Urinary bladder (tissue), 4 donors: ENCODE measurements around the gene PCNT. TPM values are rescaled to one million over a fixed set of nuclear protein-coding genes. Genes with fewer than 3 reads are reported as not detected.
"Not testable (repeated sequence)": the region's sequence is repeated elsewhere in the genome, so short reads cannot be mapped to it uniquely, and the experiment has no call there.

Experiments used
- DNase-seq: peaks from one replicate; pipeline ENCODE4 v3.0.0-alpha.2; 2015; ENCODE audit errors: extremely low spot score
- H3K27ac ChIP-seq: one replicate; pipeline ENCODE4 v1.5.1; 2013; ENCODE audit warnings: low read depth, mild to moderate bottlenecking, moderate library complexity
- H3K36me3 ChIP-seq: one replicate; pipeline ENCODE4 v1.6.1; 2013; ENCODE audit warnings: mild to moderate bottlenecking, moderate library complexity; ENCODE audit not compliant: insufficient read depth
- H3K4me1 ChIP-seq: one replicate; pipeline ENCODE4 v1.6.1; 2013; ENCODE audit warnings: mild to moderate bottlenecking, moderate library complexity; ENCODE audit not compliant: insufficient read depth
- H3K4me3 ChIP-seq: one replicate; pipeline ENCODE4 v1.5.1; 2013; ENCODE audit warnings: low read depth, low read length
- WGBS: extraction: QIAGEN DNeasy Blood & Tissue Kit; methylation state at CpG from one replicate; pipeline ENCODE4 v1.1.7; 2013; 5-methylcytosine and 5-hydroxymethylcytosine counted together
- polyA plus RNA-seq: library from polyadenylated mRNA; stranded (reverse); fragments of 200-250 nt; gene quantifications from one replicate; pipeline ENCODE4 v1.2.3, GENCODE V29; 2013
- total RNA-seq: library from RNA; depleted of rRNA; stranded (reverse); fragments of >200 nt; gene quantifications from one replicate; pipeline ENCODE4 v1.2.3, GENCODE V29; 2014
- donor health status: healthy with polysubstance abuse.
- donor health status: healthy.

Gene PCNT
- total and polyA plus RNA-seq, 2 donors, result 15.7 to 22.4 TPM

DNA sequence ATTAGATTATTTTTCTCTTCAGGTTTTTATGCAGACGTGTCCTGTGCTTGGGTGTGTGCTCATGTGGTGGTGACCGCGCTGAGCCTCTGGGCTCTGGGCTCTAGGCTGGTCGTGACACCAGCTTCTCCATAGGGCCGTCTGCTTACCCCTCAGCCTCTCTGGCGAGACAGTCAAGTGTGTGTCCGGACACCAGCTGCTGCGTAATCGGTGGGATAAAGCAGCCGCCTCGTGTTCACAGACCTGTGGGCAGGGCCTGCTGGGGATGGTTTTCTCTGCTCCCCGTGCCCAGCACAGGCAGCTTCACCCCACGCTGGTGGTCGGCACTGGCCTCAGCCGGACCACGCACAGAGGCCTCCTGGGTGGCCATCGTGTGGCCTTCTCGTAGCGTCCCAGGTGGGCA, 101.1 kb downstream of the PCNT start:
- no peaks in the 10 kb centered on the region for H3K4me1 ChIP-seq
- H3K36me3 ChIP-seq, result no peaks in the 10 kb centered on the region
- no peak for DNase-seq
- no peak overlapping the region for H3K4me3 ChIP-seq
- H3K27ac ChIP-seq, result no peak overlapping the region
- WGBS, result 90% methylated on average over 19 of the region's 19 CpGs

DNA sequence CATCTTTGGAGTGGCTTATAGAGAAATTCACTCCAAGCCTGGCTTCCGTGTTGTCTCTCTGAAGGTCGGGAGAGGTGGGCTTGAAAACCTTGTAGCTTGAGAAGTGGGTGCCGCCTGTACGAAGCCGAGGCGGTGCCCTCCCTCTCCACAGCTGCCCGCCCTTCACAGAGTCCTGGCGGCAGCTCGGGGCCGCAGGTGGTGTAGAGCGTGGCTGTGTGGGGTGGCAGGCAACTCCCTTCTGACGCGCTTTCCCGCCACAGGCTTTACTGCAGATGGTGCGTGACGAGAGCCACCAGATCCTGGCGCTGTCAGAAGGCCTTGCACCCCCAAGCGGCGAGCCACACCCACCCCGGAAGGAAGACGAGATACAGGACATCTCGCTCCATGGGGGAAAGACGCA, 101.6 kb downstream of the PCNT start:
- 90% methylated on average over 23 of the region's 23 CpGs for WGBS
- H3K4me3 ChIP-seq, result no peak overlapping the region
- no peak overlapping the region for H3K27ac ChIP-seq
- DNase-seq, result no peak
- H3K4me1 ChIP-seq, result no peaks in the 10 kb centered on the region
- H3K36me3 ChIP-seq, result no peaks in the 10 kb centered on the region

DNA sequence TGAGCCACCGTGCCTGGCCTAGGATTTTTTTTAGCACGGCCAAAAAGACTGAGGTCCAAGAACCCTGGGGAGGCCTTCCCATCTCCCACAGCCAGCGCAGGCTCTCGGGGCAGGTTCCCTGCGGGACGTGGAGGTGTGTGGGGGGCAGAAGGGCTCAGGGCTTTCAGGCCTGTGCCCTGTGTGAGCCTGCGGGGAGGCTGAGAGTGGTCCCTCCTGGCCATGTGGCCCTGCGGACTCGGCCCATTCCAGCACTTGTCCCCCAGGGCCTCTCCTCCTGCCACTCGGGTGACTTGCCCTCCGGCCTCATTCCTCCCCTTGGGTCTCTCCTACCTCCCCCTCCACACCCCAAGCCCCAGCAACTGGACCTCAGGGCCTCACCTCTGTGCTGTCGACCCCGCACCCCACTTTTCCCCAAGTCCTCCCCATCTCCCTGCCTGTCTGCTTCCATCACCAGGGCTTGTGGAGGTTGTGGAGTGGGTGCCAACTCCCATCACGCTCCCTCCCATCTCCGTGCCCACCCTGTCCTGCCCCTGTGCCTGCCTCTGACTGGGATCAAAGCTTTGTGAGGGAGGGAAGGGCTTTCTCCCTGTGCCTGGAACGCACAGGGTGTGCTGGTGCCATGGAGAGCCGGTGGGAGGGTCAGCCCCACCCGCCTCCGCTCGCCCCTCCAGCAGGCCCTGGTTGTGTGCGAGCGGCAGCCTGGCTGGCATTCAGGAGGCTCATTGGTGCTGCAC, 102.5 kb downstream of the PCNT start:
- WGBS, result 93% methylated on average over 22 of the region's 22 CpGs
- Histone ChIP-seq H3K27ac (no peak overlapping the region), H3K4me3 (no peak overlapping the region), H3K36me3 (peaks cover 2% of the 10 kb centered on the region), H3K4me1 (no peaks in the 10 kb centered on the region)
- DNase-seq, result no peak

DNA sequence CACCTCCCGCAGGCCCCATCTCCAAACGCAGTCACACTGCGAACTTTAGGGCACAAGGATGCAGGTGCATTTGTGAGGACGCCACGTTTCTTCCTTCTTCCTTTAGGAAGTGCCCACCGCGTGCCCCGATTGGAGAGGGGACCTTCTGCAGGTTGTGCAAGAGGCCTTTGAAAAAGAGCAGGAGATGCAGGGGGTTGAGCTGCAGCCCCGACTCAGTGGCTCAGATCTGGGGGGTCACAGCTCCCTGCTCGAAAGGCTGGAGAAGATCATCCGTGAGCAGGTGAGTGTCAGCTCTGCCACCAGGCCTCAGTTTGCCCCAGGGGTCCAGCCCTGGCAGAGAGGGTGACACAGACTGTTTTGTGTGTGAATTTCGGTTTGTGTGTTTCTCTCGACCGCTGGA, 103.6 kb downstream of the PCNT start:
- Histone ChIP-seq H3K27ac (no peak overlapping the region), H3K4me3 (no peak overlapping the region), H3K36me3 (peaks cover 2% of the 10 kb centered on the region), H3K4me1 (no peaks in the 10 kb centered on the region)
- no peak for DNase-seq
- 94% methylated on average over 14 of the region's 14 CpGs for WGBS

DNA sequence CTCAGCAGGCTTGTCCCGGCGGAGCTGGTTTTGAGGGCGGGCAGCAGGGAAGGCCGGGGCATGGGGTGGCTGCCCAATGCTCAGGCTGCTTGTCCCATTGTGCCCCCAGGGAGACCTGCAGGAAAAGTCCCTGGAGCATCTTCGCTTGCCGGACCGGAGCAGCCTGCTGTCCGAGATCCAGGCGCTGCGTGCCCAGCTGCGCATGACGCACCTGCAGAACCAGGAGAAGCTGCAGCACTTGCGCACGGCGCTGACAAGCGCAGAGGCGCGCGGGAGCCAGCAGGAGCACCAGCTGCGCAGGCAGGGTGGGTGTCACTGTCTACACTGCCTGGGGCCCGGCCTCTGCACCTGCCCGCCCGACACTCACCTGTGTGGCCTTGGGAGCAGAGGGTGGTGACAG, 104.3 kb downstream of the PCNT start:
- WGBS, result 91% methylated on average over 23 of the region's 23 CpGs
- H3K4me3 ChIP-seq, result no peak overlapping the region
- H3K36me3 ChIP-seq, result peaks cover 2% of the 10 kb centered on the region
- H3K27ac ChIP-seq, result no peak overlapping the region
- DNase-seq, result no peak
- no peaks in the 10 kb centered on the region for H3K4me1 ChIP-seq

DNA sequence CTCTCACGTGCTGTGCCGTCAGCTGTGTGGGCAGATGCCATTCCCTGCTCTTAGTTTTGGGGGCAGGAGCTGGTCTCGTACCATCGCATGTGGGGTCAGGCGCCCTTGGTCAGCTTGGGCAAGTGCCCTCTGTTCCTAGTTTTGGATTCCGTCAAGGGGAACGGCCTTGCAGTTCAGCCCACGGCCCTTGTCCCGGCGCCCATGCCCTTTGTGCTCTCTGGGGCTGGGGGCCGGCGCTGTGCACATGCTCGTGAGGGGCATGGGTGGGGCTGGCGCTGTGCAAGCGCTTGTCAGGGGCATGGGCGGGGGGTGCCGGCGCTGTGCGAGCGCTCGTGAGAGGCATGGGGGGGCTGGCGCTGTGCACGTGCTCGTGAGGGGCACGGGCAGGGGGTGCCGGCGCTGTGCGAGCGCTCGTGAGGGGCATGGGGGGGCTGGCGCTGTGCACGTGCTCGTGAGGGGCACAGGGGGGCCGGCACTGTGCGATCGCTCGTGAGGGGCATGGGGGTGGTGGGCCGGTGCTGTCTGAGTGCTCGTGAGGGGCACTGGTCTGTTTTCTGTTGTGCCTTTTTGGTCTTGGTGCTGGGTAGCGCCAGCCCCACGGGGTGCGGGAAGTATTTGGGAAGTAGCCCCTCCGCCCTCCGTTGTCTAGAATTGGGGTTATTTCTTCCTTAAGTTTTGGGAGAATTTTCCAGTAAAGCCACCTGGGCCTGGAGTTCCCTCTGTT, 105.2 kb downstream of the PCNT start:
- H3K36me3 ChIP-seq, result peaks cover 2% of the 10 kb centered on the region
- no peak for DNase-seq
- H3K27ac ChIP-seq, result no peak overlapping the region
- WGBS, result 95% methylated on average over 44 of the region's 44 CpGs
- no peak overlapping the region for H3K4me3 ChIP-seq
- no peaks in the 10 kb centered on the region for H3K4me1 ChIP-seq

DNA sequence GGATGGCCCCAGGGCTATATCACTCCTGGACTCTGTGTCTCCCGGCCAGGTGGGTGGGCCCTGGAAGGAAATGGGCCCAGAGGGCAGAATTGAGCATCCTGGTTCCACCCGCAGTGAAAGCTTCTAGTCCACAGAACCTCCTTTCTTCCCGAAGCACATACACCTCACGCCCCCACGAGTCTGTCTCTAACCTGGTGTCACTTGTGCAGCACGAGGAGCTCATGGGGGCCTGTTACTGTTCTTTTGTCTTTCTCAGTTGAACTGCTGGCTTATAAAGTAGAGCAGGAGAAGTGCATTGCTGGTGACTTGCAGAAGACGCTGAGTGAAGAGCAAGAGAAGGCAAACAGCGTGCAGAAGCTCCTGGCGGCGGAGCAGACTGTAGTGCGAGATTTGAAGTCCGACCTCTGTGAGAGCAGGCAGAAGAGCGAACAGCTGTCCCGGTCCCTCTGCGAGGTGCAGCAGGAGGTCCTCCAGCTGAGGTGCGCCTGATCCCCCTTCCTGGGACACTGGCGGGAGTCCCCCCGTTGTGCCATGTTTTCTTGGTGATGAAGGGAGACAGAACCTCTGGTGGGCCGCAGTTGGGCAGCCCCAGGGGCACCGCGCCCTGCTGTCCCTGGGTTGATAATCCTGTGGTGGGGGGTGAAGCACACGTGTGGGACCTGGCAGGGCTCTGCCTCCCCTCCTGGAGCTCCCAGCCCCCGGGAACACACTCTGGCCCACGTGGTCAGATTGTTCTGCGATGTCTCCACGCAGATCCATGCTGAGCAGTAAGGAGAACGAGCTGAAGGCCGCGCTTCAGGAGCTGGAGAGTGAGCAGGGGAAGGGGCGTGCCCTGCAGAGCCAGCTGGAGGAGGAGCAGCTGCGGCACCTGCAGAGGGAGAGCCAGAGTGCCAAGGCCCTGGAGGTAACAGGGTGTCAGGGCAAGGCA, 106.1 kb downstream of the PCNT start:
- DNase-seq, result no peak
- Histone ChIP-seq H3K27ac (no peak overlapping the region), H3K4me1 (no peaks in the 10 kb centered on the region), H3K36me3 (peaks cover 2% of the 10 kb centered on the region), H3K4me3 (no peak overlapping the region)
- WGBS, result 91% methylated on average over 31 of the region's 31 CpGs

DNA sequence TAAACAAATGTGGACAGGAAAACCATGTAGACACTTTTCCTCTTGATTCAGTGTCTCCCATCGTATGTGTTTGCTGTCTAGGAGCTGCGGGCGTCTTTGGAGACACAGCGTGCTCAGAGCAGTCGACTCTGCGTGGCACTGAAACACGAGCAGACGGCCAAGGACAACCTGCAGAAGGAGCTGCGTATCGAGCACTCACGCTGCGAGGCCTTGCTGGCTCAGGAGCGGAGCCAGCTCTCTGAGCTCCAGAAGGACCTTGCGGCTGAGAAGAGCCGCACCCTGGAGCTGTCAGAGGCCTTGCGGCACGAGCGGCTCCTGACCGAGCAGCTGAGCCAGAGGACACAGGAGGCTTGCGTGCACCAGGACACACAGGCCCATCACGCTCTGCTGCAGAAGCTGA, 107.5 kb downstream of the PCNT start:
- Histone ChIP-seq H3K4me1 (no peaks in the 10 kb centered on the region), H3K36me3 (peaks cover 2% of the 10 kb centered on the region), H3K4me3 (no peak overlapping the region), H3K27ac (no peak overlapping the region)
- no peak for DNase-seq
- WGBS, result 94% methylated on average over 21 of the region's 21 CpGs

DNA sequence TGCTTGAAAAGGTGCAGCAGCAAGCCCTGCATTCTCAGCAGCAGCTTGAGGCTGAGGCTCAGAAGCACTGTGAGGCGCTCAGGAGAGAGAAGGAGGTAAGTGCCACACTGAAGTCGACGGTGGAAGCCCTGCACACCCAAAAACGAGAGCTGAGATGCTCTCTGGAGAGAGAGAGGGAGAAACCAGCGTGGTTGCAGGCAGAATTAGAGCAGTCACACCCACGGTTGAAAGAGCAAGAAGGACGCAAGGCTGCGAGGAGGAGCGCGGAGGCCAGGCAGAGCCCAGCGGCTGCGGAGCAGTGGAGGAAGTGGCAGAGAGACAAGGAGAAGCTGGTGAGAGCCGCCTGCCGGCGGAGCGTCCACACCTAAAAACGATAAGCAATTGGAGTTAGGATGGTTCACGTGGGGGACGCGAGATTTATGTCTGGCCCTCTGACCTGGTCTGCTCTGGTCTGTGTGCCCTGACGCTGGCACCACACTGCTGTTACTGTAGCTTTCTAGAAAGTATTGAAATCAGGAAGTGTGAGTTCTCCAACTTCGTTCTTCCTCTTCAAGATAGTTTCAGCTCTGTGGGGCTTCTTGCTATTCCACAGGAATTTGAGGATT, 108.0 kb downstream of the PCNT start:
- H3K27ac ChIP-seq, result no peak overlapping the region
- no peak for DNase-seq
- no peaks in the 10 kb centered on the region for H3K4me1 ChIP-seq
- no peak overlapping the region for H3K4me3 ChIP-seq
- peaks cover 2% of the 10 kb centered on the region for H3K36me3 ChIP-seq
- WGBS, result 92% methylated on average over 22 of the region's 22 CpGs

DNA sequence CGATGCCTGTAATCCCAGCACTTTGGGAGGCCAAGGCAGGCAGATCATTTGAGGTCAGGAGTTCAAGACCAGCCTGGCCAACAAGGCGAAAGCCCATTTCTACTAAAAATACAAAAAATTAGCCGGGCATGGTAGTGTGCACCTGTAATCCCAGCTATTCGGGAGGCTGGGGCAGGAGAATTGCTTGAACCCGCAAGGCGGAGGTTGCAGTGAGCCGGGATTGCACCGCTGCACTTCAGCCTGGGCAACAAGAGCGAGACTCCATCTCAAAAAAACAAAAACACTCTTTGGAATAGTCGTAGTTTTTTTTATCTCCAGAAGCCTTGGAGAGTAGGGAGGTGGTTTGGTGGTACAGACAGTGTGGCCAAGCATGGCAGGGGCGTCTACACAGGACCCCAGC, 109.2 kb downstream of the PCNT start:
- H3K27ac ChIP-seq, H3K36me3 ChIP-seq, DNase-seq, H3K4me1 ChIP-seq, H3K4me3 ChIP-seq: not testable (repeated sequence)
- WGBS, result 93% methylated on average over 11 of the region's 11 CpGs

DNA sequence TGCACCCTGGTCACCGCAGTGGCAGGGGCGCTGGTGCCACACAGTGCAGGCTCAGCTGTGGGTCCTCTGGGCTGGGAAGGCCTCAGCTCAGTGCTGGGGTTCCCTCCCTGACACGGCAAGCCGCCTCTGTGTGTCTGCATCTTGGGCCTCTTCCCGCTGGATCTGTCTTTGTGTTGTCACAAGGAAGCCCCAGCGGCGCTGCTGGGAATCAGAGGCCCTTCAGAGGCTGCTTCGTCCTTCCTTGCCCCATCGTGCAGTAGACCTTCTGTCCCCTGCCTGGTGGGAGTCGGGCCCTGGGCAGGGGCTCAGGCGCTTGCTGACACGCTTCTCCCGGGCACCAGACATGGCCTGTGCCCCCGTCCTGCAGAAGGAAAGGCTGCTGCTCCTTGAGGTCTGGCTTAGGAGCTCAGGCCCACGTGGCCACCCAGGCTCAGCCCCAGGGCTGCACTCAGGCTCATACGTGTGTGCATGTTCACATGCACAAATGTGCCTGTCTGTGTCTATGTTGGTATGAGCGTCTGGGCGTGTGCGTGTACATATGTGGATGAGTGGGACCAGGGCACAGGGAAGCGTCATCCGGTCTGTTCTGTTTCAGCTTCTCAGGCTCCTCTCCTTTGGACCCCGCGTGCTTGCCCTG, 110.5 kb downstream of the PCNT start:
- Histone ChIP-seq H3K27ac (no peak overlapping the region), H3K36me3 (peaks cover 2% of the 10 kb centered on the region), H3K4me3 (no peak overlapping the region), H3K4me1 (no peaks in the 10 kb centered on the region)
- DNase-seq, result no peak
- 95% methylated on average over 23 of the region's 23 CpGs for WGBS

DNA sequence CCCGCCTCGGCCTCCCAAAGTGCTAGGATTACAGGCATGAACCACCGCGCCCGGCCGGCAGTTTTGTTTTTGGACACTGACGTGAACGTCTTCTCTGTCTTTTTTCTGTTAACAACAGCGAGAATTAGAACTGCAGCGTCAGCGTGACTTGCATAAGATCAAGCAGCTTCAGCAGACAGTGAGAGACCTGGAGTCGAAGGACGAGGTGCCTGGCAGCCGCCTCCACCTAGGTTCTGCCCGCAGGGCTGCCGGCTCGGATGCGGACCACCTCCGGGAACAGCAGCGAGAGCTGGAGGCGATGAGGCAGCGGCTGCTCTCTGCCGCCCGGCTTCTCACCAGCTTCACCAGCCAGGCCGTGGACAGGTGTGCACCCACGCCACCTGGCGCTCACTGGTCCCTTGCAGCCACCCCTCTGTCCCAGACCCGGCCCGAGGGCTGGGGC, 111.9 kb downstream of the PCNT start:
- no peak for DNase-seq
- WGBS, result 96% methylated on average over 29 of the region's 29 CpGs
- H3K36me3 ChIP-seq, result peaks cover 1% of the 10 kb centered on the region
- no peak overlapping the region for H3K27ac ChIP-seq
- H3K4me1 ChIP-seq, result no peaks in the 10 kb centered on the region
- H3K4me3 ChIP-seq, result no peak overlapping the region

DNA sequence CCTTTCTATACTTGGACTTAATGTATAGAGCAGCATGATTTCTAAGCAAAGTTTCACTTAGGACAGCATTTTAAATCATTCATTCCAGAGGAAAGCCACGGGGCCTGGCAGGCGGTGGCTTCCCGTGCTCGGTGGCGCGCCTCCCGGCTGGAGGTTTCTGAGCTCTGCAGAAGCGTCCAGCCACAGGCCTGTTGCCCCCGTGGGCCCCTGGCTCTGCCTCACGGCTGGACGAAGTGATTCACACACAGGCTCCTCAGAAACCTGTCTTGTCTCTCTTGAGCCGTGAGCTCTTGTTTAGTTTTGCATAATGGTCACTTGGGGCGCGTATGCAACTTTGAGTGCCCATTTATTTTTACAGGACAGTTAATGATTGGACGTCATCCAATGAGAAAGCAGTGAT, 112.7 kb downstream of the PCNT start:
- no peak for DNase-seq
- Histone ChIP-seq H3K27ac (no peak overlapping the region), H3K4me3 (no peak overlapping the region), H3K36me3 (peaks cover 2% of the 10 kb centered on the region), H3K4me1 (no peaks in the 10 kb centered on the region)
- WGBS, result 85% methylated on average over 15 of the region's 15 CpGs
